Muscle layer of colon (tissue), 2 donors: ENCODE measurements around the gene CD300A.

Experiments
- H3K27ac ChIP-seq: one replicate; pipeline ENCODE4 v1.7.0; 2013; ENCODE audit warnings: low read depth, mild to moderate bottlenecking, low read length, moderate library complexity
- H3K27me3 ChIP-seq, 2 donors: one replicate each; pipeline ENCODE4 v1.7.0; 2013; ENCODE audit warnings: low read length in 2 of 2, mild to moderate bottlenecking in 2 of 2; ENCODE audit not compliant: insufficient read depth in 2 of 2, control insufficient read depth in 1 of 2
- H3K36me3 ChIP-seq: one replicate; pipeline ENCODE4 v1.7.0; 2013; ENCODE audit warnings: mild to moderate bottlenecking, low read length; ENCODE audit not compliant: insufficient read depth
- H3K4me1 ChIP-seq: one replicate; pipeline ENCODE4 v1.7.0; 2013; ENCODE audit warnings: mild to moderate bottlenecking, low read length; ENCODE audit not compliant: insufficient read depth
- H3K4me3 ChIP-seq, 2 donors: one replicate each; pipeline ENCODE4 v1.7.0; 2013; ENCODE audit warnings: low read length in 2 of 2, low read depth in 1 of 2, mild to moderate bottlenecking in 1 of 2, moderate library complexity in 1 of 2
- H3K9ac ChIP-seq: one replicate; pipeline ENCODE4 v1.7.0; 2013; ENCODE audit warnings: low read length
- H3K9me3 ChIP-seq: one replicate; pipeline ENCODE4 v1.7.0; 2013; ENCODE audit warnings: mild to moderate bottlenecking, low read length
- donor health status: abdominal sarcoma.
- donor health status: Adenocarcinoma of cecum.

CD300A gene

GRCh38 chr17:74450925-74451403, 15.5 kb upstream of the CD300A start:
- H3K36me3 ChIP-seq = no peaks in the 10 kb centered on the region
- no peaks in the 10 kb centered on the region for H3K27me3 ChIP-seq
- H3K4me1 ChIP-seq = peaks cover 15% of the 10 kb centered on the region
- H3K27ac ChIP-seq = no peak overlapping the region
- no peak overlapping the region for H3K9ac ChIP-seq
- H3K4me3 ChIP-seq = no peak overlapping the region
- no peaks in the 10 kb centered on the region for H3K9me3 ChIP-seq

GRCh38 chr17:74451557-74451956, 14.9 kb upstream of the CD300A start:
- H3K27ac ChIP-seq = no peak overlapping the region
- peaks cover 15% of the 10 kb centered on the region for H3K4me1 ChIP-seq
- H3K9me3 ChIP-seq = no peaks in the 10 kb centered on the region
- H3K36me3 ChIP-seq = no peaks in the 10 kb centered on the region
- H3K4me3 ChIP-seq = no peak overlapping the region
- H3K9ac ChIP-seq = no peak overlapping the region
- H3K27me3 ChIP-seq = no peaks in the 10 kb centered on the region

GRCh38 chr17:74452033-74452840, 14.2 kb upstream of the CD300A start:
- Histone ChIP-seq H3K9ac (no peak overlapping the region), H3K4me1 (peaks cover 19% of the 10 kb centered on the region), H3K36me3 (no peaks in the 10 kb centered on the region), H3K4me3 (no peak overlapping the region), H3K27me3 (no peaks in the 10 kb centered on the region), H3K27ac (no peak overlapping the region), H3K9me3 (no peaks in the 10 kb centered on the region)

- Histone ChIP-seq H3K36me3 (no peaks in the 10 kb centered on the region), H3K27ac (no peak overlapping the region), H3K27me3 (no peaks in the 10 kb centered on the region), H3K4me3 (no peak overlapping the region), H3K4me1 (peaks cover 26% of the 10 kb centered on the region), H3K9ac (no peak overlapping the region), H3K9me3 (no peaks in the 10 kb centered on the region)
These were observed 13.4 kb upstream of the CD300A start for GRCh38 chr17:74452841-74453661.

- Histone ChIP-seq H3K9me3 (no peaks in the 10 kb centered on the region), H3K27me3 (no peaks in the 10 kb centered on the region), H3K4me1 (peaks cover 26% of the 10 kb centered on the region), H3K27ac (no peak overlapping the region), H3K36me3 (no peaks in the 10 kb centered on the region), H3K4me3 (peak overlapping the region in 1 of 2 donors; percentile 68), H3K9ac (no peak overlapping the region)
These were observed 12.7 kb upstream of the CD300A start for GRCh38 chr17:74453665-74454196.

- H3K27ac ChIP-seq = peak overlapping the region; percentile 54
- H3K9ac ChIP-seq = peak overlapping the region; percentile 61
- peak overlapping the region; percentile 52 to 68 for H3K4me3 ChIP-seq
- no peaks in the 10 kb centered on the region for H3K36me3 ChIP-seq
- peaks cover 26% of the 10 kb centered on the region for H3K4me1 ChIP-seq
- no peaks in the 10 kb centered on the region for H3K27me3 ChIP-seq
- H3K9me3 ChIP-seq = no peaks in the 10 kb centered on the region
These were observed 12.0 kb upstream of the CD300A start for GRCh38 chr17:74454197-74455024.

- Histone ChIP-seq H3K27ac (no peak overlapping the region), H3K36me3 (no peaks in the 10 kb centered on the region), H3K9ac (peak overlapping the region; percentile 61), H3K27me3 (no peaks in the 10 kb centered on the region), H3K4me1 (peaks cover 26% of the 10 kb centered on the region), H3K9me3 (no peaks in the 10 kb centered on the region), H3K4me3 (peak overlapping the region in 1 of 2 donors; percentile 52)
These were observed 11.3 kb upstream of the CD300A start for GRCh38 chr17:74455025-74455545.

GRCh38 chr17:74455821-74456220, 10.6 kb upstream of the CD300A start:
- no peaks in the 10 kb centered on the region for H3K9me3 ChIP-seq
- no peaks in the 10 kb centered on the region for H3K36me3 ChIP-seq
- no peak overlapping the region for H3K27ac ChIP-seq
- H3K4me3 ChIP-seq = no peak overlapping the region
- H3K27me3 ChIP-seq = no peaks in the 10 kb centered on the region
- no peak overlapping the region for H3K9ac ChIP-seq
- peaks cover 26% of the 10 kb centered on the region for H3K4me1 ChIP-seq

- Histone ChIP-seq H3K9me3 (no peaks in the 10 kb centered on the region), H3K4me1 (peaks cover 26% of the 10 kb centered on the region), H3K4me3 (no peak overlapping the region), H3K9ac (no peak overlapping the region), H3K27ac (no peak overlapping the region), H3K36me3 (no peaks in the 10 kb centered on the region), H3K27me3 (no peaks in the 10 kb centered on the region)
These were observed 9.2 kb upstream of the CD300A start for GRCh38 chr17:74457146-74457819.

- Histone ChIP-seq H3K27me3 (no peaks in the 10 kb centered on the region), H3K27ac (no peak overlapping the region), H3K4me1 (peaks cover 26% of the 10 kb centered on the region), H3K36me3 (no peaks in the 10 kb centered on the region), H3K9me3 (no peaks in the 10 kb centered on the region), H3K4me3 (no peak overlapping the region), H3K9ac (no peak overlapping the region)
These were observed 8.6 kb upstream of the CD300A start for GRCh38 chr17:74457820-74458166.
